ENCODE data around the gene SLC39A11. TPM values are rescaled to one million over a fixed set of nuclear protein-coding genes. Genes with fewer than 3 reads are reported as not detected.

Gene SLC39A11
- total RNA-seq, 1 experiment from 2014 or later: 15.2 TPM

GRCh38 chr17:72927760-72928159, 164.7 kb downstream of the SLC39A11 start:
- no peak for DNase-seq
- H4K8ac ChIP-seq (replicated peaks; ENCODE audit: insufficient read length, low read depth, low read length): no peak overlapping the region
- no peaks in the 10 kb centered on the region; the same call in 1 of the 2 replicates for H3K4me1 ChIP-seq (ENCODE audit: insufficient read depth, low read length)
- Mint-ChIP-seq H3K27me3 (ENCODE audit: low read depth) (no peaks in the 10 kb centered on the region; the same call in 1 of the 2 replicates), H3K4me1 (peaks cover 0 to 5% of the 10 kb centered on the region in 2 experiments), H3K36me3 (ENCODE audit: insufficient read depth in 1 of 3, low read depth in 3 of 3) (no peaks in the 10 kb centered on the region), H3K4me3 (no peak overlapping the region), H3K27ac (no peak overlapping the region), H3K9me3 (no peaks in the 10 kb centered on the region)
- H2BK5ac ChIP-seq (ENCODE audit: insufficient read length, low read length): no peak overlapping the region
- WGBS (ENCODE audit: extremely low coverage, insufficient read length, low lambda C conversion rate): no CpG with 5 or more reads among the region's 1 CpG
- no peaks in the 10 kb centered on the region for H3K79me2 ChIP-seq (ENCODE audit: insufficient read depth, low read length)
- no peak overlapping the region for H3K18ac ChIP-seq (ENCODE audit: insufficient read length, low read depth, low read length)
- H3T11ph ChIP-seq (ENCODE audit: low read length): no peak overlapping the region
- H4K5ac ChIP-seq (ENCODE audit: insufficient read length, low read depth, low read length): no peak overlapping the region
- no peak overlapping the region for H3K23ac ChIP-seq (ENCODE audit: insufficient read length, low read depth, low read length)
- no peak overlapping the region for H3K4me2 ChIP-seq (ENCODE audit: insufficient read depth, insufficient read length, low read length)
- no peak overlapping the region for H3K9ac ChIP-seq (ENCODE audit: extremely low read depth, insufficient read length, low read length)
- H3K9me3 ChIP-seq (ENCODE audit: control insufficient read depth, low read depth, low read length): no peaks in the 10 kb centered on the region
- H3K56ac ChIP-seq (ENCODE audit: insufficient read length, low read depth, low read length): no peak overlapping the region
- no peak overlapping the region for H2AK5ac ChIP-seq (ENCODE audit: insufficient read length, low read length)
- H2AFZ ChIP-seq (ENCODE audit: low read length): no peak overlapping the region
- H4K91ac ChIP-seq (ENCODE audit: insufficient read length, low read depth, low read length): no peak overlapping the region
- no peak overlapping the region for H2BK20ac ChIP-seq (ENCODE audit: low read depth, low read length, poor library complexity, severe bottlenecking)
- no peak overlapping the region for H2BK120ac ChIP-seq (ENCODE audit: low read depth, low read length, poor library complexity, severe bottlenecking)
- H4K20me1 ChIP-seq (ENCODE audit: control insufficient read depth, insufficient read depth, insufficient read length): no peaks in the 10 kb centered on the region
- H3K27me3 ChIP-seq (ENCODE audit: insufficient read depth, low read length): no peaks in the 10 kb centered on the region
- no peaks in the 10 kb centered on the region for H3K79me1 ChIP-seq (ENCODE audit: insufficient read depth, low read depth, low read length, poor library complexity, severe bottlenecking)
- H3K23me2 ChIP-seq (ENCODE audit: insufficient read length, low read depth, low read length, poor library complexity, severe bottlenecking): no peaks in the 10 kb centered on the region
- H2BK15ac ChIP-seq (ENCODE audit: low read depth, low read length): no peak overlapping the region
- no peak overlapping the region for H3K4ac ChIP-seq (ENCODE audit: low read depth, low read length)
- no peak overlapping the region for H3K27ac ChIP-seq (ENCODE audit: insufficient read length, low read depth, low read length)
- H2BK12ac ChIP-seq (ENCODE audit: insufficient read length, low read depth, low read length): no peak overlapping the region
- H3K14ac ChIP-seq (ENCODE audit: insufficient read depth, low read length): no peak overlapping the region
- no peak for TF ChIP-seq CTCF (conservative IDR thresholded peaks at IDR 0.05)
